Neural progenitor cell (in vitro differentiated cells): ENCODE results near the gene CCR6. TPM values are rescaled to one million over a fixed set of nuclear protein-coding genes. Genes with fewer than 3 reads are reported as not detected.

Experiments used
- DNase-seq: peaks from one replicate; pipeline ENCODE4 v3.0.0-alpha.2; 2016; ENCODE audit warnings: low spot score
- H2AFZ ChIP-seq: fragments of 200-600 bp; sonication (generic); replicated peaks from 2 replicates; pipeline ENCODE4 v1.6.1; 2016; ENCODE audit warnings: antibody characterized with exemption
- H3F3A ChIP-seq: fragments of 200-600 bp; sonication (generic); 2 replicates; pipeline ENCODE4 v1.6.1; 2016; ENCODE audit warnings: antibody characterized with exemption, low read depth
- H3K27ac ChIP-seq: fragments of 200-600 bp; sonication (generic); 2 replicates; pipeline ENCODE4 v1.5.1; 2016; ENCODE audit warnings: mild to moderate bottlenecking
- H3K27me3 ChIP-seq: fragments of 200-600 bp; sonication (generic); 2 replicates; pipeline ENCODE4 v1.6.1; 2016; ENCODE audit warnings: mild to moderate bottlenecking, moderate library complexity
- H3K36me3 ChIP-seq: fragments of 200-600 bp; sonication (generic); 2 replicates; pipeline ENCODE4 v1.5.1; 2016
- H3K4me1 ChIP-seq: fragments of 200-600 bp; sonication (generic); 2 replicates; pipeline ENCODE4 v1.6.1; 2016; ENCODE audit warnings: mixed run types
- H3K4me2 ChIP-seq: fragments of 200-600 bp; sonication (generic); 2 replicates; pipeline ENCODE4 v1.6.1; 2016
- H3K4me3 ChIP-seq: fragments of 200-600 bp; sonication (generic); 2 replicates; pipeline ENCODE4 v1.5.1; 2016
- H3K79me2 ChIP-seq: fragments of 200-600 bp; sonication (generic); 2 replicates; pipeline ENCODE4 v1.6.1; 2016; ENCODE audit warnings: low read depth
- H3K9ac ChIP-seq: fragments of 200-600 bp; sonication (generic); 2 replicates; pipeline ENCODE4 v1.6.1; 2016
- H3K9me3 ChIP-seq: fragments of 200-600 bp; sonication (generic); 2 replicates; pipeline ENCODE4 v1.5.1; 2016; ENCODE audit warnings: low read depth
- H4K20me1 ChIP-seq: fragments of 200-600 bp; sonication (generic); 2 replicates; pipeline ENCODE4 v1.6.1; 2016; ENCODE audit warnings: low read depth
- H3K27ac Mint-ChIP-seq: 3 replicates; pipeline ENCODE4 v1.8.0; 2021; ENCODE audit warnings: mixed read lengths
- H3K27me3 Mint-ChIP-seq: 2 replicates; pipeline ENCODE4 v1.8.0; 2022; ENCODE audit warnings: low read depth, mild to moderate bottlenecking, inconsistent platforms, moderate library complexity, mixed read lengths; ENCODE audit not compliant: insufficient read depth
- H3K36me3 Mint-ChIP-seq: 3 replicates; pipeline ENCODE4 v1.8.0; 2021; ENCODE audit warnings: mixed read lengths
- H3K4me1 Mint-ChIP-seq: 3 replicates; pipeline ENCODE4 v1.8.0; 2021; ENCODE audit warnings: mixed read lengths
- H3K4me3 Mint-ChIP-seq: 3 replicates; pipeline ENCODE4 v1.8.0; 2021; ENCODE audit warnings: mild to moderate bottlenecking, moderate library complexity, mixed read lengths
- H3K9me3 Mint-ChIP-seq: 3 replicates; pipeline ENCODE4 v1.8.0; 2020; ENCODE audit warnings: mixed read lengths
- CTCF ChIP-seq: fragments of 200-600 bp; sonication (generic); IDR thresholded peaks from 2 replicates; pipeline ENCODE4 v1.5.1; 2017; ENCODE audit warnings: antibody characterized with exemption, mild to moderate bottlenecking
- EZH2 ChIP-seq: fragments of 200-600 bp; sonication (generic); IDR thresholded peaks from 2 replicates; pipeline ENCODE4 v1.6.1; 2017; ENCODE audit warnings: antibody characterized with exemption, mild to moderate bottlenecking, moderate library complexity
- EZH2phosphoT487 ChIP-seq: fragments of 200-600 bp; sonication (generic); IDR thresholded peaks from 2 replicates; pipeline ENCODE4 v1.6.1; 2017; ENCODE audit warnings: antibody characterized with exemption
- total RNA-seq: library from RNA; depleted of rRNA; stranded (reverse); fragments of >200 nt; gene quantifications from 2 replicates; pipeline ENCODE4 v1.2.3, GENCODE V29; 2015; ENCODE audit warnings: low replicate concordance

Gene CCR6
- total RNA-seq, 1 donor from 2014 or later = not detected

GRCh38 chr6:167103041-167103891, 19.6 kb upstream of the CCR6 start:
- Mint-ChIP-seq H3K27me3 (peaks cover 16% of the 10 kb centered on the region), H3K36me3 (no peaks in the 10 kb centered on the region), H3K4me1 (peaks cover 8% of the 10 kb centered on the region), H3K9me3 (peaks cover 5% of the 10 kb centered on the region), H3K27ac (no peak overlapping the region), H3K4me3 (no peak overlapping the region)
- Histone ChIP-seq H3F3A (no peaks in the 10 kb centered on the region), H3K27ac (no peak overlapping the region), H3K4me2 (no peak overlapping the region), H3K79me2 (no peaks in the 10 kb centered on the region), H3K36me3 (no peaks in the 10 kb centered on the region), H3K9me3 (no peaks in the 10 kb centered on the region), H3K9ac (no peak overlapping the region), H3K4me3 (no peak overlapping the region), H3K4me1 (peaks cover 15% of the 10 kb centered on the region), H3K27me3 (no peaks in the 10 kb centered on the region), H2AFZ (no peak overlapping the region), H4K20me1 (no peaks in the 10 kb centered on the region)
- no peak for TF ChIP-seq CTCF
- TF ChIP-seq EZH2 = no peak
- TF ChIP-seq EZH2phosphoT487 = no peak
- DNase-seq = no peak

- H3K79me2 ChIP-seq = no peaks in the 10 kb centered on the region
- Mint-ChIP-seq H3K36me3 (no peaks in the 10 kb centered on the region), H3K4me3 (no peak overlapping the region), H3K27ac (no peak overlapping the region), H3K9me3 (peaks cover 5% of the 10 kb centered on the region), H3K4me1 (peaks cover 5% of the 10 kb centered on the region), H3K27me3 (peaks cover 16% of the 10 kb centered on the region)
- no peaks in the 10 kb centered on the region for H3K36me3 ChIP-seq
- H3K9ac ChIP-seq = no peak overlapping the region
- no peaks in the 10 kb centered on the region for H3K27me3 ChIP-seq
- DNase-seq = no peak
- no peaks in the 10 kb centered on the region for H4K20me1 ChIP-seq
- no peak overlapping the region for H3K4me3 ChIP-seq
- TF ChIP-seq EZH2 (no peak), EZH2phosphoT487 (no peak), CTCF (no peak)
- H3K4me2 ChIP-seq = no peak overlapping the region
- H3K4me1 ChIP-seq = peaks cover 8% of the 10 kb centered on the region
- no peaks in the 10 kb centered on the region for H3K9me3 ChIP-seq
- H2AFZ ChIP-seq = no peak overlapping the region
- no peak overlapping the region for H3K27ac ChIP-seq
- no peaks in the 10 kb centered on the region for H3F3A ChIP-seq
These were observed 18.5 kb upstream of the CCR6 start for GRCh38 chr6:167104388-167104787.

- no peak for DNase-seq
- Histone ChIP-seq H2AFZ (no peak overlapping the region), H3K9me3 (no peaks in the 10 kb centered on the region), H4K20me1 (no peaks in the 10 kb centered on the region), H3K9ac (no peak overlapping the region), H3K36me3 (no peaks in the 10 kb centered on the region), H3K4me1 (peaks cover 7% of the 10 kb centered on the region), H3K4me2 (no peak overlapping the region), H3F3A (no peaks in the 10 kb centered on the region), H3K27ac (no peak overlapping the region), H3K79me2 (no peaks in the 10 kb centered on the region), H3K4me3 (no peak overlapping the region), H3K27me3 (no peaks in the 10 kb centered on the region)
- TF ChIP-seq CTCF (no peak), EZH2phosphoT487 (no peak), EZH2 (no peak)
- Mint-ChIP-seq H3K27ac (peak overlapping the region; percentile 42), H3K4me1 (peaks cover 10% of the 10 kb centered on the region), H3K4me3 (no peak overlapping the region), H3K36me3 (no peaks in the 10 kb centered on the region), H3K9me3 (peaks cover 3% of the 10 kb centered on the region), H3K27me3 (peaks cover 16% of the 10 kb centered on the region)
These were observed 17.8 kb upstream of the CCR6 start for GRCh38 chr6:167105060-167105459.
